ENCODE results near the gene RDM1. TPM values are rescaled to one million over a fixed set of nuclear protein-coding genes. Genes with fewer than 3 reads are reported as not detected.

Gene RDM1
- total and polyA plus RNA-seq, 2 experiments from 2014 or later, result 3.9 to 8.8 TPM

- Histone ChIP-seq H3K4me2 (no peak overlapping the region), H2AFZ (peak overlapping the region; percentile 56; the same call in 1 of the 2 replicates), H4K20me1 (replicated peaks; ENCODE audit: insufficient read depth) (no peaks in the 10 kb centered on the region), H3K4me3 (no peak overlapping the region), H3K27me3 (ENCODE audit: insufficient read depth) (peaks cover 4% of the 10 kb centered on the region; the same call in 1 of the 2 replicates), H3K36me3 (ENCODE audit: insufficient read depth) (no peaks in the 10 kb centered on the region), H3F3A (replicated peaks; ENCODE audit: low read depth) (no peaks in the 10 kb centered on the region), H3K79me2 (replicated peaks; ENCODE audit: insufficient read depth) (no peaks in the 10 kb centered on the region), H3K9me2 (ENCODE audit: insufficient read depth) (no peaks in the 10 kb centered on the region), H3K27ac (ENCODE audit: low read depth) (no peak overlapping the region), H3K4me1 (ENCODE audit: insufficient read depth) (peaks cover 12% of the 10 kb centered on the region)
- Mint-ChIP-seq H3K27me3 (ENCODE audit: insufficient read depth, low read depth, poor library complexity) (peaks cover 5% of the 10 kb centered on the region), H3K4me3 (no peak overlapping the region), H3K4me1 (peaks cover 28% of the 10 kb centered on the region), H3K9me3 (no peaks in the 10 kb centered on the region), H3K36me3 (ENCODE audit: low read depth) (no peaks in the 10 kb centered on the region), H3K27ac (no peak overlapping the region)
- ATAC-seq, result no peak
- DNase-seq (ENCODE audit: low spot score), result no peak
- TF ChIP-seq JUNB (IDR thresholded peaks at IDR 0.05; ENCODE audit: unreplicated experiment) (no peak), EZH2 (IDR thresholded peaks at IDR 0.05; ENCODE audit: low read depth, unreplicated experiment) (no peak), ZNF114 (CRISPR knock-in tag; IDR thresholded peaks at IDR 0.05) (no peak), CTCF (conservative IDR thresholded peaks at IDR 0.05; ENCODE audit: low read depth in 2 of 2) (no peak), NANOG (IDR thresholded peaks at IDR 0.05; ENCODE audit: borderline replicate concordance) (no peak), CREB1 (CRISPR knock-in tag; IDR thresholded peaks at IDR 0.05; ENCODE audit: low read depth) (no peak), REST (IDR thresholded peaks at IDR 0.05; ENCODE audit: unreplicated experiment) (no peak), EZH2phosphoT487 (IDR thresholded peaks at IDR 0.05; ENCODE audit: unreplicated experiment) (no peak), STAT1 (IDR thresholded peaks at IDR 0.05; ENCODE audit: unreplicated experiment) (no peak), ZNF331 (CRISPR knock-in tag; IDR thresholded peaks at IDR 0.05; ENCODE audit: low read depth) (no peak), ZNF462 (CRISPR knock-in tag; IDR thresholded peaks at IDR 0.05) (no peak), ETS1 (IDR thresholded peaks at IDR 0.05) (no peak)
These were observed 2.0 kb upstream of the RDM1 start for GRCh38 chr17:35932586-35932985.
